IMR-90 (cell line): ENCODE measurements around the gene MYCBPAP.

Experiments
- CHD1 ChIP-seq: IDR thresholded peaks from 2 replicates; pipeline ENCODE4 v1.6.1; 2012; ENCODE audit warnings: low read depth, low read length, improper control_type of control experiment
- CTCF ChIP-seq: conservative IDR thresholded peaks from 2 replicates; pipeline ENCODE4 v1.5.1; 2012; ENCODE audit warnings: mild to moderate bottlenecking, low read depth, low read length, improper control_type of control experiment
- NFE2L2 ChIP-seq: fragments of 150-350 bp; IDR thresholded peaks from 2 replicates; pipeline ENCODE4 v1.6.1; 2016; ENCODE audit warnings: low read depth, mild to moderate bottlenecking, low read length
- POLR2A ChIP-seq: IDR thresholded peaks from 2 replicates; pipeline ENCODE4 v1.6.1; 2012; ENCODE audit warnings: mild to moderate bottlenecking, low read depth, low read length
- RCOR1 ChIP-seq: IDR thresholded peaks from 2 replicates; pipeline ENCODE4 v1.6.1; 2012; ENCODE audit warnings: mild to moderate bottlenecking, low read length, improper control_type of control experiment; ENCODE audit not compliant: insufficient replicate concordance
- RFX5 ChIP-seq: IDR thresholded peaks from 2 replicates; pipeline ENCODE4 v1.8.0; 2012; ENCODE audit warnings: low read depth, mild to moderate bottlenecking, low read length, moderate library complexity
- SMC3 ChIP-seq: fragments of 150-350 bp; IDR thresholded peaks from 2 replicates; pipeline ENCODE4 v1.6.1; 2016; ENCODE audit warnings: low read depth, mild to moderate bottlenecking, antibody characterized with exemption, low read length, moderate library complexity

GRCh38 chr17:50570032-50570431 is 61.8 kb downstream of the MYCBPAP start:
- no peak for TF ChIP-seq CTCF
- TF ChIP-seq CHD1: no peak
- TF ChIP-seq POLR2A: no peak
- no peak for TF ChIP-seq SMC3
- no peak for TF ChIP-seq RFX5
- no peak for TF ChIP-seq RCOR1
- TF ChIP-seq NFE2L2: no peak
